Stimulated activated CD8-positive, alpha-beta memory T cell treated with anti-CD3 and anti-CD28 coated beads, Interleukin-15, amount 100 ng/mL, for 4 hours (primary cell): ENCODE data around the gene PSME3IP1.
"Not testable (repeated sequence)": the region's sequence is repeated elsewhere in the genome, so short reads cannot be mapped to it uniquely, and the experiment has no call there.

Source experiments
- DNase-seq, 2 donors: peaks; one replicate each; pipeline ENCODE4 v3.0.0-alpha.2; 2020; ENCODE audit warnings: low read depth in 2 of 2

The PSME3IP1 gene

GRCh38 chr16:57123974-57124674 lies 61.7 kb downstream of the PSME3IP1 start:
- no peak for DNase-seq

- DNase-seq, result no peak
These were observed 62.4 kb downstream of the PSME3IP1 start for GRCh38 chr16:57123216-57123973.

- no peak for DNase-seq
These were observed 67.3 kb downstream of the PSME3IP1 start for GRCh38 chr16:57118461-57119084.

- DNase-seq, result no peak
These were observed 70.2 kb downstream of the PSME3IP1 start for GRCh38 chr16:57115514-57116182.

- DNase-seq, result no peak
These were observed 70.7 kb downstream of the PSME3IP1 start for GRCh38 chr16:57115168-57115513.

- DNase-seq, result no peak
These were observed 72.2 kb downstream of the PSME3IP1 start for GRCh38 chr16:57113664-57114063.

GRCh38 chr16:57113042-57113453 lies 72.8 kb downstream of the PSME3IP1 start:
- DNase-seq, result no peak

GRCh38 chr16:57112403-57113041 lies 73.3 kb downstream of the PSME3IP1 start:
- no peak for DNase-seq

- DNase-seq, result no peak
These were observed 74.4 kb downstream of the PSME3IP1 start for GRCh38 chr16:57111420-57111819.

- no peak for DNase-seq
These were observed 74.9 kb downstream of the PSME3IP1 start for GRCh38 chr16:57110937-57111336.

GRCh38 chr16:57109259-57110105 lies 76.4 kb downstream of the PSME3IP1 start:
- not testable (repeated sequence) for DNase-seq

GRCh38 chr16:57108432-57108831 lies 77.4 kb downstream of the PSME3IP1 start:
- no peak for DNase-seq

GRCh38 chr16:57107321-57107922 lies 78.4 kb downstream of the PSME3IP1 start:
- DNase-seq, result no peak

- no peak for DNase-seq
These were observed 79.1 kb downstream of the PSME3IP1 start for GRCh38 chr16:57106767-57107166.

GRCh38 chr16:57105184-57105583 lies 80.7 kb downstream of the PSME3IP1 start:
- no peak for DNase-seq

GRCh38 chr16:57104706-57105105 lies 81.1 kb downstream of the PSME3IP1 start:
- DNase-seq, result no peak

GRCh38 chr16:57102888-57103851 lies 82.7 kb downstream of the PSME3IP1 start:
- no peak for DNase-seq
